Left colon (tissue), 2 donors: ENCODE measurements around the gene AMH. TPM values are rescaled to one million over a fixed set of nuclear protein-coding genes. Genes with fewer than 3 reads are reported as not detected.

Source experiments
- ATAC-seq: fragments of 200-7000 bp; cut with Tn5 transposase; one replicate; pipeline ENCODE4 v1.9.1; 2020; ENCODE audit warnings: mild to moderate bottlenecking, moderate library complexity
- DNase-seq, 2 donors: peaks; one replicate each; pipeline ENCODE4 v3.0.0-alpha.2; 2020
- intact Hi-C, 2 donors: fragments of 100-400 bp; cut with DNase I in 1 of 2; cut with micrococcal nuclease in 1 of 2; formaldehyde crosslinking; loops; one replicate each; pipeline versions ENCODE4 v1.11.2 to v1.14.0; 2022; cut with DNase I, micrococcal nuclease
- total RNA-seq, 2 donors: library from RNA; stranded (reverse); fragmentation: NEBNext Ultra II Directional; extraction: Animal tissue kit (Norgen Biotek cat#: 25700); gene quantifications; one replicate each; pipeline ENCODE4 v1.2.1, GENCODE V29; 2021
- donor health status: DM: no; HTN: no; CAD: no.
- donor health status: DM: yes; HTN: yes; CAD: no.

AMH gene
- total RNA-seq, 2 donors from 2014 or later = 1.6 to 1.7 TPM

DNA sequence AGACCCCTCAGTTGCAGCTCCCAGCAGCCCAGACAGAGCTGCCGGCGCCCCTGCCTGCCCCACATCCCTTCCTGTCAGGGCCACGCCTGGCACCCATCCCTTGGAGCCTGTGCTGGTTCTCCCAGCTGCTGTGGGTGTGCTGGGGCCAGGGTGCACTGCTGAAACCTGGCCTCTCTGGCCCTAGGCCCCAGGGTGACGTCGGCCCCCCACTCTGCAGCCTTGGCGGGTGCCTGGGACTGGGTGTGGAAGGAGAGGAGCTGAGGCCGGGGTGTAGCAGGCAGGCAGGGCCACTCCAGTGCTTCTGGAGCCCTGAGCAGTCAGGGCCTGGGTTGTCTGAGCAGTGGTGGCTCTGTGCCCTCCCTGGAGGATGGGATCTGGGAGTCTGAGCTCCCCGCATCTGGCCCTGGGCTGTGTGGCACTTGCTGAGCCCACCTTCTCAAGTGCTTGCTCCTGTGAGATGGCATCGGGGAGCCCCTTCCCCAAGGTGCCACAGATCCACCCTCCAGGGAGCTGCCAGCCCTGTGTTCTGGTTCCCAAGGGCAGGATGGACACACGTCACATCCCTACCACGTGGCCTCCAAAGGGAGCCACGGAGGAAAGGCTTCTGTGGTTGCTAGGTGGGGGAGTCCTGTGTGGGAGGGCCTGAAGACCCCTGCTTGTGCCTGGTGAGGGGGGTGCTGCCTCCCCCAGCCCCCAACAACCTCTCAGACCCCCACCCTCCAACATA lies 18.2 kb upstream of the AMH start:
- DNase-seq (no peak), ATAC-seq (peak; percentile 1)
- intact Hi-C loops = loop anchor here in 1 of 2 donors (10.0 kb wide), 1 partner anchor 76 kb away; the partner anchor contains the start of gene AP3D1

DNA sequence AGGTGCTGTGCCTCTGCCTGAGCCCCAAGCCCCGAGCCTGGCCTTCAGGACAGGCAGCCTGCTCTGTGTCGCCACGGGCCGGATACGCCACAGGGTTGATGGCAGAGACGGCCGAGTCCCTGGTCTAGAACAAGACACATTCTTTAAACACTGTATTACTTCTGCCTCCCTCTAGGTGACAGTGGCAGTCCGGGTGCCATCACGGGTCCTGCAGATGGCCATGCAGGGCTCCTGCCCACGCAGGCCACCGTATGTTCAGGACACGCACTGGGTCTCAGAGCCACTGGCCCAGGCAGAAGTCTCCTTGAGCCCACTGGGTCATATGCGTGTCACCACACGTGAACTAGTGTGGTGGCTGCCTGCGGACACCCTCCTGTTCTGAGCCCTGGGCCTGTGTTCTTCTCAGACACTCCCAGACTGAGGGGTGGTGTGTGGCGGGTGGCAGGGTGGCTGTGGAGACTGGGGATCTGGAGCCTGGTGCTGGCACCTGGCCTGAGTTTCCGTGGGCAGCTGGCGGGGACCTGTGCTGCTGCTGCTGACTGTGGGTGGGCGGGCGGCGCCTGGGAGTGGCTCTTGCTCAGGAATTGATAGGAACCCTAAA lies 17.4 kb upstream of the AMH start:
- ATAC-seq = no peak
- no peak for DNase-seq
- intact Hi-C loops = loop anchor here in 1 of 2 donors (10.0 kb wide), 1 partner anchor 77 kb away; the partner anchor contains the start of gene AP3D1

DNA sequence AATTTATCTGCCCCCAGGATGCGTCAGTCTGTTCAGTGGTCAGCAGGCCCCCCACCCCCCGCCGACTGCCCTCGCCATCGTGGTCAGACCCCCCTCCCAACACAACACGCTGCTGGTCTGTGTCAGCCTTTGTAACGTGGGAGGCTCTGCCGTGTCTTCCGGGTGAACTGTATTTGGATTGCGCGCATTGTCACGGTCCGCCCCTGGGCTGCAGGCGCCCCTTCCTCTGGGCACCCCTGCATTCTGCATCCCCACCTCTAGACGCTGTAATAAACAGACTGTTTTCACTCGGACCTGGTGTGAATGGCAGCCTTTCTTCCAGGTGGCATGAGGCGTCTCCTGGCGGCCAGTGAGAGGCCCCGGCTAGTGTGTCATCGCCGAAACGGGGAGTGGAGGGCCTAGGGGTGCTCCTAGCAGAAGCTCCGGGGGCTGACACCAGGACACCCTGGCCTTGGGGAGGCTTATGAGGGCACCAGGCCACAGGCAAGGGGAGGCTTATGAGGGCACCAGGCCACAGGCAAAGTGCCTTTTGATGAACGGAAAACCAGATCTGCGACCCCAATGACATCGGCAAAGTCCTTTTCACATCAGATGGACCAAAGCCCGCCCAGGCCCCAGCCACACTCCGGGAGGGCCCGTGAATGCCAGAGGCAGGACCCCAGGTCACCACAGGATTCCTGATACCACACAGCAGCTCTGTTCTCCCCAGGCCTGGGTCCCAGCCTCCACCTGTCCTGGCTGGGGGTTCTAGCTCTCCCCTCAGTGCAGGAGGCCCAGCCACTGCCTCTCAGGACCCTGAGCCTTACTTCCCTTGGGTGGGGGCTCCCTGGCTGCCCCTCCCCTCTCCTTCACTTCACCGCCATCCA lies 16.6 kb upstream of the AMH start:
- DNase-seq (no peak), ATAC-seq (no peak)
- intact Hi-C loops = loop anchor here in 1 of 2 donors (10.0 kb wide), 1 partner anchor 78 kb away; the partner anchor contains the start of gene AP3D1

DNA sequence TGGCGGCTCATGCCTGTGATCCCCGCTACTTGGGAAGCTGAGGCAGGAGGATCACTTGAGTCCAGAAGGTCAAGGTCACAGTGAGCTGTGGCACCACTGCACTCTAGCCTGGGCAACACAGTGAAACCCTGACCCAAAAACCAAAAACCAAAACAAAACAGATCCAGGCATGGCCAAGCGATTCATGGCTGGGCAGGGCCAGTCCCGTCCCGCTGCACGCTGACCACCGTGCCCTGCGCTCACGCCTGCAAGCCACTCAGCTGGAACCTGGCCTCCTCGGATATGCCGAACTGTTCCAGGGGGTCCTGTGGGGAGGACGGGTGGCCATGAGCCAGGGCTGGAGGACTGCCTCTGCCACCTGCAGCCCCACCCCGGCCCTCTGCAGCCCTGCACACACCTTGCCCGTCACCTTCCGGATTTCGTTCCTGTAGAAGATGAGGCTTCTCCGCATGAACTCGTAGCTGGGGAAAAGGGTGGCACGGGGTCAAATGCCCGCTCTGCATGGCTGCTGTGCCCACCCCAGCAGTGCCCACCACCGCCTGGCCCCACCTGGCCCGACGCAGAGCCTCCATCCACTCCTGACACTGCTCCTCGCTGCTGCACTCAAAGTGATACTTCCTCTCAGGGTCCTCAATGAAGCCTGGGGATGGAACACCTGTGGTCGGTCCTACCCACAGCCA lies 15.4 kb upstream of the AMH start:
- DNase-seq = no peak
- no peak for ATAC-seq
- intact Hi-C loops = loop anchor here in 1 of 2 donors (10.0 kb wide), 1 partner anchor 79 kb away; the partner anchor contains the start of gene AP3D1

DNA sequence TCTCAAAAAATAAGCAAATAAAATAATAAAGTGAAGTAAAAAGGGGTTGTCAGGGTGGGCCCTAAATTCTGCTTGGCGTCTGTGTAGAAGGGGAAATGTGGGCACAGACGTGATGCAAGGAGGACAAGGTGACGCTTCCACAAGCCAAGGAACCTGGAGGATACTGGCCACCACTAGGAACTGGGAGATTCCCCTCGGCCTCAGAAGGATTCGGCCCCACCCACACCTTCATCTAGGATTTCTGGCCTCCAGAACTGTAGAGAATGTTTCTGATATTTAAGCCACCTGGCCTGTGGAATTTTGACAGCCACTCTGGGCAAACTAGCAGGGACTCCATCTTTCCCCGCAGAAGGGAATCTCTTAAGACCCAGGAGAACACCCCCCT lies 14.1 kb upstream of the AMH start:
- intact Hi-C loops = loop anchor here in 1 of 2 donors (10.0 kb wide), 1 partner anchor 80 kb away; the partner anchor contains the start of gene AP3D1
- DNase-seq (no peak), ATAC-seq (peak; percentile 11)

DNA sequence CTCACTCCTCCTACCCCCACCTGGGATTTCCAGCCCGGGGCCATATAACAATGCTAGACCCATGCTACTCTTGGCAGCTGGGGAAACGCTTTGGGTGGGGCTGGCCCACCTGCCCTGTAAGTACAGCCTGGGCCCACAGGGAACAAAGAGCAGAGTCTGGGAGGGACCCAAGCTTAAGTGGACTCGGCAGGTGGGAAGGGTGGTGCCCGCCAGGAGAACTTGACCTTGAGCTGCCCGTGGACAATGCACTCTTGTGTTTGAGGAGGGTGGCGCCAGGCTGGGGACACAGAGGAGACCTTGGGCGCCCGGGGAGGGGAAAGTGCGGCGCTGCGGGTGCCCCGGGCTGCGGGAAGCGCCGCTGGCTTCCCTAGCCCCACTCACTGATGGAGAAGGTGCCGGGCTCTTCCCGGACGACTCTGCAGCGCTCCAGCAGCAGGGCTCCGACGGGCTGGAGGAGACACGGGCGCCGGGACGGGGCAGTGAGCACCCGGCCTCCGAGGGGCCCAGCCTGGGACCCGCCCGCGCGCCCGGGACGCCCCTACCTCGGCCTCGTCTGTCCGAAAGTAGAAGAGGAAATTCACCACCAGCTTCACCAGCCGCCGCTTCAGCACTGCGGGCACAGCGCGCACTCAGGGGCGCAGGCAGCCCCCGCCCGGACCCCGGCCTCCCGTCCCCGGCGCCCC lies 13.6 kb upstream of the AMH start:
- ATAC-seq (peak; percentile 65), DNase-seq (peak; percentile 85 to 88)
- intact Hi-C loops = loop anchor here in 1 of 2 donors (10.0 kb wide), 1 partner anchor 81 kb away; the partner anchor contains the start of gene AP3D1

DNA sequence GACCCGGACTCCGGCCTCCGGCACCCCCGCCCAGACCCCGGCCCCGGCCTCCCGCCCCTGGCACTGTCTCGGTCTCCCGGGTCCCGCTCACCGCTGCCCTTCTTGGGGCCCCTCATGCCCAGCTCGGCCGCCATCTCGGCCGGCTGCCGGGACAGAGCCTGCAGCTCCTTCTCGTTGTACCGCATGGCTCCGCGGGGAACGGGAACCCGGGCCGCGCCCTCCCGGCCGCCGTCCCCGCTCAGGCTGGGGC lies 13.1 kb upstream of the AMH start:
- ATAC-seq (no peak), DNase-seq (no peak)
- intact Hi-C loops = loop anchor here in 1 of 2 donors (10.0 kb wide), 1 partner anchor 81 kb away; the partner anchor contains the start of gene AP3D1

DNA sequence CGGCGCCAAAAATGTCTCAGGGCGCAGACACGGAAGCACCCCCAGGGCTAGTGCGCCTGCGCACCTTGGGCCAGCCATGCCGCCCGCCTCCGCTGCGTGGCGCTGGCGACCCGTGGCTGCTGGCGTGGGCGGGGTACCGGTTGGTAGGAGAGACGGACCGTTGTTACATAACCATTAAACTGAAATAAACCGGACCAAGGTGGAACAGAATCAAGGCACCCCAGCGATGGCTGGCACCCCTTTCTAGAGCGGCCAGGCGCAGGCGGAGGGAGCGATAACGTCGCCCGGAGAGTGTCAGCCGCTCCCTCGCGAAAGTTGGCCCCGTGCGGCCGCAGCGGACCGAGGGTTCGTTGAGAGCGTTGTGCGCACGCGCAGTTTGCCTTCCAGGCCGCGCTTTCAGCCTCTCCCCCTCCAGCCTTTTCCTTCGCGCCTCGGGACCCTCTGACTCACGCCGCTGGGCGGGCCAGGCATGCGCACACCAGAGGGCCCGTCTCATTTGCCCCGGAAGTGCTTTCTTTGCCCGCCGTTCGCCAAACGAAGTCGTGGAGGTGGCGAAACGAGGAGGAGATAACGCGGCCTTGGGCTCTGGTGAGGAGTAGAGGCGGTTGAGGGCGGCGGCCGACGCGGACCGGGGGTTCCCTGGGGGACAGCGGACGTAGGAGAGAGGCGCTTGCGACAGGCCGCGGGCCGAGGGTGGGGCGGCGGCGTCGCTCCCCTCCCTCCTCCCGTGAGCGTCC lies 12.6 kb upstream of the AMH start, which contains the start of the genes PLEKHJ1 and SF3A2:
Gene PLEKHJ1 (minus strand): TSS at position 16 of the 737 bp plus-strand sequence. CDS start 81 bp downstream, outside the sequence.
Gene SF3A2 (plus strand): TSS at position 511 of the 737 bp plus-strand sequence. CDS start 6,595 bp downstream, outside the sequence.
- intact Hi-C loops = loop anchor here in 1 of 2 donors (10.0 kb wide), 1 partner anchor 82 kb away; the partner anchor contains the start of gene AP3D1
- DNase-seq (peak; percentile 96 to 97), ATAC-seq (peak; percentile 71)

DNA sequence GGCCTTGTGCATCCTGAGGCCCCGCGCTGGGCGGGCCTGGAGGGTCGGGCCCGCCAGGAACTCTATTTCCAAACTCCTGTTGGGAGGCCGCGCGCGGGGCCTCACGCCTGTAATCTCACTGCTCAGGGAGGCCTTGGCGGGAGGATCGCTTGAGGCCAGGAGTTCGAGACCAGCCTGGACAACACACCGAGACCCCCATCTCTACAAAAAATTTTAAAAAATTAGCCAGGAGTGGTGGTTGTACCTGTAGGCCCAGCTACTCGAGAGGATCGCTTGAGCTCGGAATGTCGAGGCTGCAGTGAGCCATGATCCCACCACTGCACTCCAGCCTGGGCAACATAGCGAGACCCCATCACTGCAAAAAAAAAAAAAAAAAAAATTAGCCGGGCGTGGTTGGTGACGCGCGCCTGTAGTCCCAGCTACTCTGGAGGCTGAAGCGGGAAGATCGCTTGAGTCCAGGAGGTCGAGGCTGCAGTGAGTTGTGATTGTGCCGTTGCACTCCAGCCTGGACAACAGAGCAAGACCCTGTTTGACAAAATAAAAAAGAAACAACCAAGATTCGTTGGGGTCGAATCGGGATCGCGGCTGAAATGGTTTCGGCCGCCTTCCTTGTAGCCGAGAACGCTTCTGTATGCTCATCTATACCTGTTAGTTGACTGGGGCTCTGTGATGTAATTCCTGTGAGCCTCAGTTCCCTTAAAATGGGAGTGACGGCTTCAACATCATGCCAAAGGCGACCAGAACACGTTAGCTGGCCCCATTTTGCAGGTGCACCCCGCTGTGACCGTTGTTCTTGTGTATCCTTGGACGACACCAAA lies 11.9 kb upstream of the AMH start:
- no peak for DNase-seq
- intact Hi-C loops = loop anchor here in 1 of 2 donors (10.0 kb wide), 1 partner anchor 82 kb away; the partner anchor contains the start of gene AP3D1
- ATAC-seq = no peak

DNA sequence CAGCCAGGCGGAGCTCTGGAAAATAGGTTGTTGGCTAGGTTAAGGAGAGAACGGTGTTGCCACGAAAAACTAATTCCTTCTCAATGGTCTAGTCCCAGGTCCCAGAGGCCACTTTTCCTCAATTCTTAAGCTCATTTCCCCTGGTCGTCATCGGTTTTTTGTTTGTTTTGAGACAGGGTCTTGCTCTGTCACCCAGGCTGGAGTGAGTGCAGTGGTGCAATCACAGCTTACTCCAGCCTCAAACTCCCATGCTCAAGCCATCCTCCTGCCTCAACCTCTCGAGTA lies 11.3 kb upstream of the AMH start:
- ATAC-seq (no peak), DNase-seq (no peak)
- intact Hi-C loops = loop anchor here in 1 of 2 donors (10.0 kb wide), 1 partner anchor 83 kb away; the partner anchor contains the start of gene AP3D1

DNA sequence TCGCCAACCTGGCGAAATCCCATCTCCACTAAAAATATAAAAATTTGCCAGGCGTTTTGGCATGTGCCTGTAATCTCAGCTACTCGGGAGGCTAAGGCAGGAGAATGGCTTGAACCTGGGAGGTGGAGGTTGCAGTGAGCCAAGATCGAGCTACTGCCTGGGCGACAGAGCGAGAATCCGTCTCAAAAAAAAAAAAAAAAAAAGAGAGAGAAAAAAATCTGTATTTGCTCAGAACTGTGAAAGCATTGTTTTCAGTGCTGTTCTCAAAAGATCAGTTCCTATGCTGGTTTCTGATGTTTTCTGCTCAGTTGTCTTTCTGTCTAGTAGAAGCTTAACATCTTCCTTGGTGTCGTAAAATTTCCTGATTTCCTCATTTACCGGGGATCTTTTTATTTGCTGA lies 9.9 kb upstream of the AMH start:
- intact Hi-C loops = loop anchor here in 1 of 2 donors (10.0 kb wide), 1 partner anchor 84 kb away; the partner anchor contains the start of gene AP3D1
- ATAC-seq (no peak), DNase-seq (no peak)

DNA sequence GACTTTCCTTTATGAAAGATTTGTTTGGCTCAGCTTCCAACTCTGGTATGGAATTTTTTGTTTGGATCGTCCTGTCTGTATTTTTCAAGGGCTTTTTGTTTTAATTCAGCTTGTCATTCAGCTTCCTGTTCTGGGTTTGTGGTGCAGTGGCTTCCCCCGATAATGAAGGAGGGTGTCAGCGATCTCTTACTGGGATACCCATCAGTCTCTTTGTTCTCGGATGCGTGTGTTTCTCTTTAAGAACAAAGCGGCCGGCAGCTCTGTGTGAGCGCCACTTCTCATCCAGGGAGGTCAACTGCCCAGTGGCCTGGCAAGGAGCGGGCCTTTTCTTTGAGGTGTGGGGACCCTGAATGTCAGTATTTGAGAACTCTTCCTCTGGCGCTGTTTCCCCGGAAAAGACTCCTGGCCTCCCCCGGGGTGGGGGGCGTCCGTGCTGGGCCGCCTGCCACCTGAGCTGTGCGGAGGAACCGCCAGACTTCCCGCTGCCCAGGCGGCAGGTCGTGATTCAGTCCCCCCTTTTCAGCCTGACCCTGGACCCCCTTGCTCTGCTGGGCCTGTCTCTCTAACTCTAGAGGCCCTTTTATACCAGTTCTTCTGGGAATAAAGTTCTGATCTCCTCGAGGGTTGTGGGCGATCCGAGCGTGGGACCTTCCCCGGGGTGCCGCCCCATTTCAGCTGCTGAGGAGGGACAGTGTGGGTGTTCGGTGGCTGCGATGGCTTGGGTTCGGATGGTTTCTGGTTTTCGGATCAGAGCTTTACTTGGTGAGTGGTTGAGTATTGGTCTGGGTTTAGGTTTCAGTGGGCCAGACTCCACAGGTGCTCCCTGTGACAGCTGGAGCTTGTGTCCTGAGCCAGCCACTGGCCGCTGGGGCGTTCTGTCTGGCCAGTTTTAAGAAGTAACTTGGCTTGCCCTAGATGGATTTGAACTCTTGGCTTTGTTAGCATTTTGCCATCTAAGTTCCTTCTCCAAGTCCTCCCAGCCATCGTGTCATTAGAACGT lies 9.1 kb upstream of the AMH start:
- intact Hi-C loops = loop anchor here in 1 of 2 donors (10.0 kb wide), 2 partner anchors 85 kb away; partner anchors contain the start of genes AP3D1, LSM7 and SPPL2B
- no peak for ATAC-seq
- no peak for DNase-seq

DNA sequence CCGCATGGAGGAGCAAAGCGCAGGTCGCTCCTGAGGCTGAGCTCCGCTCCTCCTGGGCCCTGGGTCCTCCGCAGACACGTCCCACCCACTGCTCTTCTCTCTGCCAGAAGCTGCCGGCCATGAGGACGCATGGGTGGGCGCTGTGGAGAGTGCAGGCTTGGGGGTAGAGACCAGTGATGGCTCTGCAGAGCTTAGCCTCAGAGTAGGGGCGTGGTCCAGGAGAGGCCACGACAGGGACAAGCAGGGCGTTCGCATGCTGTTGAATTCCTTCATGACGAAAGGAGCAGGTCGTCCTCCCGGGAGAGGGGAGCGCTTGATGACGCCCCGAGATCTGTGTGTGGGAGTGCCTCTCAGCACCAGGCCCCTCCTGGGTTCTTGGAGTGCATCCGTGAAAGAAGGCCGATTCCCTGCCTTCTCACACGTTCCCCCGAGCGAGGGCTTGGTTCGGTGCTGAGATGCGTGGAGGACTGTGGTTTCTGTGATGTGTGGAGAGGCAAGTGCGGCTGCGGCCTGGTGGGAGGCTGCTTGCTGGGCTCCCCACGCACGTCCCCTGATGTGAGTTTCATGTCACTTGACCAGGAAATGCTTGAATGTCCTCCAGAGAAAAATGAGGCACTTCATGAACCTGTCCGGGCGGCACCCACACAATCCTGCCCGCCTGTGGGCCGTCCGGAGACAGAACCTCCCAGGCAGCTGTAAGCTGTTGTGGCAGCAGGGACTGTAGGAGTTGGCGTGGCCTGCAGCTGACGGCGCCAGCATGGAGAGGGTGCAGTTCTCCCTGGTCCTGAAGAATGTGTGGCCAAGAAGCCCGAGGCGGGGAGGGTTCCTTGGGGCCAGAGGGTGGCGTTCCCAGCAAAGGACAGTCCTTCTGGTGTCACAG lies 8.0 kb upstream of the AMH start:
- intact Hi-C loops = loop anchor here in 1 of 2 donors (10.0 kb wide), 1 partner anchor 84 kb away; the partner anchor contains the start of genes LSM7 and SPPL2B
- ATAC-seq (peak; percentile 6), DNase-seq (no peak)

DNA sequence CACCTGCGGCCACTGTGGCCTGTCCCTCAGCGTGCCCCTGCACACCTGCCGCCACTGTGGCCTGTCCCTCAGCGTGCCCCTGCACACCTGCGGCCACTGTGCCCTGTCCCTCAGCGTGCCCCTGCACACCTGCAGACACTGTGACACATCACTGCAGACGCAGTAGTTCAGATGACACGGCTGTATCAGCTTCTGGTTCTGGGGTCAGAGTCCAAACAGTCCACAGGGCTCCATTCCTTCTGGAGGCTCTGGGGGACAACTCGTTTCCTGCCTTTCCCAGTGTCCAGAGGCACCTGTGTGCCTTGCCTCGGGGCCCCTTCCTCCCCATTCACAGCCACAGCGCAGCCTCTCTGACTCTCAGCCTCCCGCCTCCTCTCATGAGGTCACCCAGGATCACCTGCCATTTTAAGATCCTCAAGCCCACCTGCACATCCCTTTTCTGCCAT lies 7.0 kb upstream of the AMH start:
- peak; percentile 75 for ATAC-seq
- no peak for DNase-seq
- intact Hi-C loops = loop anchor here in 1 of 2 donors (10.0 kb wide), 1 partner anchor 83 kb away; the partner anchor contains the start of genes LSM7 and SPPL2B
